Transverse colon (tissue), 4 donors: ENCODE measurements around the gene HDAC4. TPM values are rescaled to one million over a fixed set of nuclear protein-coding genes. Genes with fewer than 3 reads are reported as not detected.

Source experiments
- DNase-seq: peaks from one replicate; pipeline ENCODE4 v3.0.0-alpha.2; 2019
- H3K27ac ChIP-seq, 4 donors: fragments of 200-600 bp; sonication (generic); 2 replicates each; pipeline ENCODE4 v1.5.1; 2016 to 2018; ENCODE audit warnings: inconsistent platforms in 4 of 4
- H3K27me3 ChIP-seq: fragments of 200-600 bp; sonication (generic); 2 replicates; pipeline ENCODE4 v1.5.1; 2017; ENCODE audit warnings: inconsistent platforms
- H3K36me3 ChIP-seq, 4 donors: fragments of 200-600 bp; sonication (generic); 2 replicates each; pipeline ENCODE4 v1.5.1; 2017 to 2019; ENCODE audit warnings: inconsistent platforms in 4 of 4
- H3K4me1 ChIP-seq, 4 donors: fragments of 200-600 bp; sonication (generic); 2 replicates each; pipeline ENCODE4 v1.5.1; 2017 to 2020; ENCODE audit warnings: inconsistent platforms in 4 of 4
- H3K4me3 ChIP-seq, 4 donors: fragments of 200-600 bp; sonication (generic); 1 replicate in 1 of 4; 2 replicates in 3 of 4; pipeline versions ENCODE4 v1.5.1 to v1.6.1; 2017 to 2019; ENCODE audit warnings: inconsistent platforms in 4 of 4
- H3K9me3 ChIP-seq, 2 donors: fragments of 200-600 bp; sonication (generic); 2 replicates each; pipeline ENCODE4 v1.5.1; 2017 to 2019; ENCODE audit warnings: inconsistent platforms in 2 of 2
- EP300 ChIP-seq: sonication (generic); formaldehyde crosslinking; IDR thresholded peaks from one replicate; pipeline ENCODE4 v1.6.1; 2017; ENCODE audit warnings: antibody characterized with exemption, low read depth
- POLR2A ChIP-seq: fragments of 450-650 bp; IDR thresholded peaks from one replicate; pipeline ENCODE4 v1.6.1; 2016; ENCODE audit warnings: antibody characterized with exemption, mild to moderate bottlenecking, moderate library complexity
- POLR2AphosphoS5 ChIP-seq, 3 donors: sonication (generic); formaldehyde crosslinking; IDR thresholded peaks; one replicate each; pipeline ENCODE4 v1.6.1; 2016; ENCODE audit warnings: antibody characterized with exemption in 3 of 3
- WGBS, 2 donors: methylation state at CpG; one replicate each; pipeline ENCODE4 v1.1.5; 2018; ENCODE audit warnings: low coverage in 1 of 2; 5-methylcytosine and 5-hydroxymethylcytosine counted together
- in situ Hi-C, 4 donors: fragments of 200-750 bp; cut with MboI; loops; one replicate each; pipeline versions ENCODE4 v1.15.0 to v1.15.1; 2017; ENCODE audit warnings: low sequenced_read_pairs in 3 of 4, low pct_ligation_motif_present in 1 of 4, low pct_unique_long_range_greater_than_20kb in 1 of 4
- intact Hi-C: fragments of 100-400 bp; cut with DNase I; formaldehyde crosslinking; loops from one replicate; pipeline ENCODE4 v1.15.1; 2023; ENCODE audit warnings: low total_unique reads
- total RNA-seq, 4 donors: library from RNA; depleted of rRNA; stranded (reverse); fragments of >200 nt; gene quantifications; one replicate each; pipeline ENCODE4 v1.1.0, GENCODE V29; 2016
- TF ChIP-seq, protein P1 (sequence below), 5 experiments: fragments of 200-600 bp in 3 of 5; fragments of 450-650 bp in 2 of 5; sonication (generic) in 3 of 5; IDR thresholded peaks; 1 replicate in 2 of 5; 2 replicates in 3 of 5; pipeline ENCODE4 v1.5.1; 2016 to 2017; ENCODE audit warnings: antibody characterized with exemption in 5 of 5, inconsistent platforms in 3 of 5, mild to moderate bottlenecking in 2 of 5, moderate library complexity in 1 of 5

Gene HDAC4
- total RNA-seq, 4 donors from 2014 or later: 33.9 to 192 (median 112) TPM

DNA sequence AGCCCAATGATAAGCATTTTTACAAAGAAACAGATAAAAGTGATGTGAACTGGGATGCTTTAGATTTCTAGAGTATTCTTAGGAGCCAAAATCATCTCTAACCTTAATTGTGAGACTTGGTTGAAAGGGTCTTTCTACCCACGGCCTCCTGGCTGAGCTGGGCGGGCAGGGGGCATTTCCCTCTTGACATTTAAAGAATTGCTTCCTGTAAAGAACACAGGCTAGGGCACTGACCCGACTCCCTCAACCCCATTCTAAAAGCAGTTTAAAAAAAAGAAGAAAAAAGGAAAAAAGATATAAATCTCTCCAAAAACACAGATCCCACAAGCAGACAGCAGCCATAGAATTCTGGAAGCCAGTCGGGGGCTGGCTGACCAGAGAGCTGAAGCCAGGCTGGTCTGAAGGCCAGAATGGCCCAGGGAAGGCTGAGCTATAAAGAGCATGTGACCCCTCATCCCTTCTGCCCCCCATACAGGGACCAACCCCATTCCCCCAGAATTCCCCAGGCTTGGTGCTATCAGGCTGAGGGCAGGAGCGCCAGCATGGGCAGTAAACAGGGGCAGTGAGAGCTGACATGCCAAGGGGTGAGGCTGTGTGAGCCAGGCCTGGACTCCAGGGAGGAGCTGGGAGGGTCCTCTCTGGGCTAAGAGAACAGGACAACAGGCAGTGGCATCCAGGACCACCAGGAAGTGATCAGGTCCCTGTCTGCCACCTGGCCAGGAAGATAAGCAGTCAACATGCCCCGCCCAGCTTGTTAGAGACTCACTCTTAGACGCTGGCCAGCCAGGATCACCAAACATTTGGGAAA lies 188.5 kb downstream of the HDAC4 start:
- in situ Hi-C loops: no loop called here
- TF ChIP-seq, protein P1, sequence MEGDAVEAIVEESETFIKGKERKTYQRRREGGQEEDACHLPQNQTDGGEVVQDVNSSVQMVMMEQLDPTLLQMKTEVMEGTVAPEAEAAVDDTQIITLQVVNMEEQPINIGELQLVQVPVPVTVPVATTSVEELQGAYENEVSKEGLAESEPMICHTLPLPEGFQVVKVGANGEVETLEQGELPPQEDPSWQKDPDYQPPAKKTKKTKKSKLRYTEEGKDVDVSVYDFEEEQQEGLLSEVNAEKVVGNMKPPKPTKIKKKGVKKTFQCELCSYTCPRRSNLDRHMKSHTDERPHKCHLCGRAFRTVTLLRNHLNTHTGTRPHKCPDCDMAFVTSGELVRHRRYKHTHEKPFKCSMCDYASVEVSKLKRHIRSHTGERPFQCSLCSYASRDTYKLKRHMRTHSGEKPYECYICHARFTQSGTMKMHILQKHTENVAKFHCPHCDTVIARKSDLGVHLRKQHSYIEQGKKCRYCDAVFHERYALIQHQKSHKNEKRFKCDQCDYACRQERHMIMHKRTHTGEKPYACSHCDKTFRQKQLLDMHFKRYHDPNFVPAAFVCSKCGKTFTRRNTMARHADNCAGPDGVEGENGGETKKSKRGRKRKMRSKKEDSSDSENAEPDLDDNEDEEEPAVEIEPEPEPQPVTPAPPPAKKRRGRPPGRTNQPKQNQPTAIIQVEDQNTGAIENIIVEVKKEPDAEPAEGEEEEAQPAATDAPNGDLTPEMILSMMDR (IDR thresholded peaks at IDR 0.05): no peak
- TF ChIP-seq EP300 (no peak), POLR2A (no peak), POLR2AphosphoS5 (IDR thresholded peaks at IDR 0.05) (no peak)
- peak overlapping the region in 3 of 4 donors; percentile 18 to 41 (median 28) for H3K27ac ChIP-seq

DNA sequence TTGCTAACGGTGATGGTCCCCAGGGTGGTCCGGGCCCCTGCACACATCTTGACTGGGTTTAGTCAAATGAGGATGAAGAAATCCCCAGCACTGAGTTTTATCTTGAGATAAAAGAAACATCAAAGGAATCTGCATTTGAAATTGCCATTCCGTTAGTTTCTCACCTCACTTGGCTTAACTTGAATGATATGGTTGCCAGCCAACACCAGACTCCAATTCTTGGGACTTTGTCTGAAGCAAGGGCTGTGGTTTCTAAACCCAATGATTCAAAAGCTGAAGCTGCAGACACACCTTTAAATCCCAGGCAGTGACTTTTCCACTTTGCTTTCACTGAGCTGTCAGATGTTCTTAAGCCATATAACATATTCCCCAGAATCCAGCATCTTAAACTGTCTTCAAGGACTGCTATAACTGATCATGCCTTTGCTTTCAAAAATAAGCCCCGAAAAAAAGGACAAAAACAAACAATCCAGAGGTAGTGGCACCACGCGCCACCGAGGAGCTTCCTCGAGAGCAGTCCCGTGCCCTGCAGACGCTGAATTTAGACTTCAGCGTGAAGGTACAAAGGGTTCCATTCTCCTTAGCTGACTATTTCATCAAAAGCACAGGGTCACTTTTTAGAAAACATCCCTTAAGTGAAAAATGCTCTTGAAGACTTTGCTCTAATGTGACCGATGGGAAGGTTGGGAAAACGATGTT lies 189.3 kb downstream of the HDAC4 start:
- no peaks in the 10 kb centered on the region for H3K27me3 ChIP-seq
- DNase-seq: no peak
- H3K4me3 ChIP-seq: no peak overlapping the region
- H3K4me1 ChIP-seq: peaks cover 10 to 57% (median 30%) of the 10 kb centered on the region in 4 donors
- no peaks in the 10 kb centered on the region for H3K9me3 ChIP-seq
- intact Hi-C loops (no loop called here), in situ Hi-C loops (no loop called here)
- 69 to 86% methylated on average over 6 to 13 of the region's 13 CpGs for WGBS, 2 donors
- H3K27ac ChIP-seq: peak overlapping the region in 2 of 4 donors; percentile 8 to 28
- no peak for TF ChIP-seq EP300
- TF ChIP-seq, protein P1 (IDR thresholded peaks at IDR 0.05): no peak
- no peak for TF ChIP-seq POLR2A
- TF ChIP-seq POLR2AphosphoS5 (IDR thresholded peaks at IDR 0.05): no peak
- H3K36me3 ChIP-seq: no peaks in the 10 kb centered on the region

More for the DNA sequence above, 188.5 kb downstream of the HDAC4 start:
- DNase-seq: peak; percentile 7
- Histone ChIP-seq H3K9me3 (no peaks in the 10 kb centered on the region), H3K4me3 (no peak overlapping the region), H3K4me1 (peaks cover 12 to 63% (median 33%) of the 10 kb centered on the region in 4 donors), H3K27me3 (no peaks in the 10 kb centered on the region), H3K36me3 (no peaks in the 10 kb centered on the region)
- intact Hi-C loops: no loop called here
- 75 to 80% methylated on average over 1 to 7 of the region's 7 CpGs for WGBS, 2 donors

DNA sequence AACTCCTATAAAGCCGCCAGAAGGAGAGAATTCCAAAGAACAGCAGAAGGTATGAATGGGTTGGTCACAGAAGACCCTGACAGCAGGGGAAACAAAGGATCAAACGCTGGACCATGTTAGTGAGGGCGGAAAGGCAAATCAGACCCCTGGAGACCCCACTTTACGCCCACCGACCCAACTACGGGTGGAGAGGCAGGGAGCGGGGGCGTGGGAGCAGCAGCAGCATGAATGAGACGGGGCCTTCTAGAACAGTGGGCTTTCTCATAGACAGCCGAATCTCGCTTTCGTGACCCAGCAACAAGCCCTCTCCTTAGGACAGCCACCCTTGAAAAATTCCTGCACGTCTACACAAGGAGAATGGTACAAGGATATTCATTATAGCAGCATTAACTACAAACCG lies 191.0 kb downstream of the HDAC4 start:
- H3K27ac ChIP-seq: no peak overlapping the region
- TF ChIP-seq POLR2AphosphoS5 (IDR thresholded peaks at IDR 0.05) (no peak), EP300 (no peak)
- TF ChIP-seq, protein P1 (IDR thresholded peaks at IDR 0.05): no peak
- no peaks in the 10 kb centered on the region for H3K27me3 ChIP-seq
- no peaks in the 10 kb centered on the region for H3K9me3 ChIP-seq
- H3K36me3 ChIP-seq: no peaks in the 10 kb centered on the region
- DNase-seq: no peak
- WGBS, 2 donors: 88 to 94% methylated on average over 14 of the region's 14 CpGs
- in situ Hi-C loops (no loop called here), intact Hi-C loops (no loop called here)
- H3K4me3 ChIP-seq: no peak overlapping the region
- peaks cover 6 to 43% (median 29%) of the 10 kb centered on the region in 4 donors for H3K4me1 ChIP-seq

DNA sequence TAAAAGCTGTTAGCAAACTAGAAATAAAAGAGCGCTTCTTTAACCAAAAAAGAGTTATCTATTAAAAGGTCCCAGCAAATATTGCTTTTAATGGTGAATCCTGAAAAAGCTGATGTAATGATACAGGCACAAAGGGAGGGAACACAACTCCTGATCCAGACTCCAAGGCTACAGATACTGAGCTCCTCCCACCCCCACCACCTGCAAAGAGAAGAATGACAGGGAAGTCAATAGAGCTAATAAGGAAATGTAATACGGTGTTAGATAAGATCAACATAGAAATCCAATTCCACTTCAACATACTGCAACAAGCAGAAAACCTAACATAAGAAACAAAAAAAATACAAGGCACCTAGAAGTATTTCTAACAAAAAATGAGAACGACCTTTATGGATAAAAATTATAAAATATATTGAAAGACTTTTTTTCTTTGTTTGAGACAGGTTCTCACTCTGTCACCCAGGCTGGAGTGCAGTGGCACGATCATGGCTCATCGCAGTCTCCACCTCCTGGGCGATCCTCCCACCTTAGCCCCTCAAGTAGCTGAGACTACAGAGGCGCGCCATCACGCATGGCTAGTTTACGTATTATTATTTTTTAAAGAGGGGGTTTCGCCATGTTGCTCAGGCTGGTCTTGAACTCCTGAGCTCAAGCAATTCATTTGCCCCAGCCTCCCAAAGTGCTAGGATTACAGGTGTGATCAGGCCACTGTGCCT lies 192.2 kb downstream of the HDAC4 start:
- H3K36me3 ChIP-seq: no peaks in the 10 kb centered on the region
- intact Hi-C loops (no loop called here), in situ Hi-C loops (no loop called here)
- DNase-seq: peak; percentile 9
- TF ChIP-seq EP300: no peak
- no peak for TF ChIP-seq POLR2A
- H3K9me3 ChIP-seq: no peaks in the 10 kb centered on the region
- WGBS, 2 donors: 79 to 86% methylated on average over 11 of the region's 11 CpGs
- H3K27me3 ChIP-seq: no peaks in the 10 kb centered on the region
- H3K4me3 ChIP-seq: no peak overlapping the region
- H3K27ac ChIP-seq: no peak overlapping the region
- peaks cover 6 to 40% (median 28%) of the 10 kb centered on the region in 4 donors for H3K4me1 ChIP-seq
